GM12801 (cell line): Measurements from ENCODE around the gene FOXE1.

ENCODE experiments used
- TF ChIP-seq, protein P1 (sequence below): IDR thresholded peaks from one replicate; pipeline ENCODE4 v1.5.1; 2011; ENCODE audit warnings: control low read depth; ENCODE audit not compliant: insufficient read length; ENCODE audit errors: extremely low read depth

Gene FOXE1

GRCh38 chr9:97853056-97853843 lies at the start of gene FOXE1:
FOXE1 (plus strand) TSS chr9:97853226; CDS start chr9:97853915, 689 bp downstream.
- TF ChIP-seq, protein P1, sequence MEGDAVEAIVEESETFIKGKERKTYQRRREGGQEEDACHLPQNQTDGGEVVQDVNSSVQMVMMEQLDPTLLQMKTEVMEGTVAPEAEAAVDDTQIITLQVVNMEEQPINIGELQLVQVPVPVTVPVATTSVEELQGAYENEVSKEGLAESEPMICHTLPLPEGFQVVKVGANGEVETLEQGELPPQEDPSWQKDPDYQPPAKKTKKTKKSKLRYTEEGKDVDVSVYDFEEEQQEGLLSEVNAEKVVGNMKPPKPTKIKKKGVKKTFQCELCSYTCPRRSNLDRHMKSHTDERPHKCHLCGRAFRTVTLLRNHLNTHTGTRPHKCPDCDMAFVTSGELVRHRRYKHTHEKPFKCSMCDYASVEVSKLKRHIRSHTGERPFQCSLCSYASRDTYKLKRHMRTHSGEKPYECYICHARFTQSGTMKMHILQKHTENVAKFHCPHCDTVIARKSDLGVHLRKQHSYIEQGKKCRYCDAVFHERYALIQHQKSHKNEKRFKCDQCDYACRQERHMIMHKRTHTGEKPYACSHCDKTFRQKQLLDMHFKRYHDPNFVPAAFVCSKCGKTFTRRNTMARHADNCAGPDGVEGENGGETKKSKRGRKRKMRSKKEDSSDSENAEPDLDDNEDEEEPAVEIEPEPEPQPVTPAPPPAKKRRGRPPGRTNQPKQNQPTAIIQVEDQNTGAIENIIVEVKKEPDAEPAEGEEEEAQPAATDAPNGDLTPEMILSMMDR: no peak

DNA sequence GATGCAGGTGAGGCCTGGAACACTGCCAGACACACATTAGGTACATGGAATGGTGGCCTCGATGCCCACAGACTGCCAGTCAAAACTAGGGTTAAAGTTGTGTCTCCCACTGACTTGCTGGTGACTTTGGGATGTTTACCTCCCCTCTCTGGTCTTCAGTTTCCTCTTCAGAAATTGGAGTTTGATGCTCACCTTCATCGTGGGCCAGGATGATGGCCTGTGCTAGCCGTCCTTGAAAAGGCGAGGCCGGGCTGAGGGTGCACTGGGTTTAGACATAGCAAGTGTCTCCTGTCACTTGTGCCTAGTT lies 49.0 kb upstream of the FOXE1 start:
- TF ChIP-seq, protein P1: no peak

- TF ChIP-seq, protein P1: no peak
Observed at GRCh38 chr9:97806721-97807120, 46.3 kb upstream of the FOXE1 start.

DNA sequence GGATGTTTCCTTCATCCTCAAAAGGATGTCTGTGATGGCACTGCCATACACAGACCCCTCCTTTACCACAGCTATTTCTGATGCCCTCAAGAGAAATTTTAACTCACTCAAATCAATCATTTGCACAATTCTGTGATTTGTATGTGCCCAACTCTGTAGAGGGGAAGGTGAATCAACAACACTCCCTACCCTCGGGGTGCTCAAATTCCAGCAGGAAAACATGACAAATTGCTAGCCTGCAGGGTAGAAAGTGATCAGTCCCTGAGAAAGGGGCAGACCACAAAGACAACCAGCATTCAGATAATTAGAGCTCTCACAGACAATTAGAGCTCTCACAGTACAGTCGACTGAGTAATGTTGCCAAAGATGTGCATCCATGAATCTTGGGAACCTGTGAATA lies 45.3 kb upstream of the FOXE1 start:
- TF ChIP-seq, protein P1: no peak

DNA sequence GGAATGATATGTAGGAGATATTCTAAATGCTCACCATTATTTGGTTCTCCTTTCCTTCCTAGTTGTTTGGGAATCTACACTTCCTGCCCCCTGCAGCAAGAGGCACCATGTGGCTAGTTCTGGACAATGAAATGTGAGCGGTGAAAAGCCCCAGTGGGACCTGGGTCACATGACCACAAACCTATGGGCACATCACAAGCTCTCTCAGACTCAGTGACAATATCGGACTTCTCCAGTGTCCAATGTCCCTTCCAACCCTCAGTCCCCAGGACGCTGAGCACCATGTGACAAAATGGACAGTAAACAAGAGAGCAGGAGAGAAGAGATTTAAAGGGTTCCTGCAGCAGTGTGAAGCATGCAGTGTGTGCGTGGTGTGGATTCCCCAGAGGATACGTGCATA lies 44.6 kb upstream of the FOXE1 start:
- TF ChIP-seq, protein P1: no peak

GRCh38 chr9:97808972-97809371 lies 44.1 kb upstream of the FOXE1 start:
- TF ChIP-seq, protein P1: no peak

DNA sequence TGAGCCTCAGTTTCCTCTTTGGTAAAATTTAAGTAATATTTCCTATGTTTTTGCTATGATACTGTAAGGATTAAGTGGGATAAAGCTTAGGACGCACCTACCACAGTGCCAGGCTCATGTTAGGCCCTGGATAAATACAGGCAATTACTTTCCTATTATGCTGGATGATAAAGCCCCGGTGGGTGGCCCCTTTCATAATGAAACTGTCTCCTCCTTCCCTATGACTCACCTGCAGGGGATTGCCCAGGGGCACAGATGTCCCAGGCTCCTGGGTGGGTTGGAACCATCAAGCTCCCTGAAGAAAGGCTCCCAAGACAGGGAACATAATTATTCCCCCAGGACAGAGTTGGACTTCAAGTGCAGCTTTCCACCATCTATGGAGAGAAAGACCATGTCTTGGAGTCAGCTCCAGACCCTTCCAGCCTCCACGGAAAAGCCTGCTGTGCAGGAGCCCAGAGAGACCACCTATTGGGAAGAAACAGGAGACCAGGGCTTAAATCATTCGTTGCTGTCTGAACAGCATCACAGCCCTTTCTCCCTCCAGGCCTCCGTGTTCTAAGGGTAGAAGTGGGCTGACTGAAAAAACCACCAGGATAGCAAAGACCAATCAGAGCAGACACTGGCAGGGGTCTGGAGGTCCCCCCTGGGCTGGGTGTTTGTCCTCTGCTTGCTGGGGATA lies 43.2 kb upstream of the FOXE1 start:
- TF ChIP-seq, protein P1: no peak
